Kidney (tissue), 14 donors: ENCODE results near the gene CARD14. TPM values are rescaled to one million over a fixed set of nuclear protein-coding genes. Genes with fewer than 3 reads are reported as not detected.

ENCODE experiments used
- DNase-seq, 5 donors: peaks; one replicate each; pipeline ENCODE4 v3.0.0-alpha.2; 2013 to 2020
- FAIRE-seq: peaks from 2 replicates; lab custom pipeline; 2012; peaks lifted over from hg19 to GRCh38; lab: Jason Lieb, UNC
- H3K27ac ChIP-seq, 2 donors: one replicate each; pipeline ENCODE4 v1.7.0; 2013; ENCODE audit warnings: low read depth in 2 of 2, low read length in 2 of 2, inconsistent platforms in 1 of 2
- H3K27me3 ChIP-seq: one replicate; pipeline ENCODE4 v1.7.1; 2013; ENCODE audit warnings: low read length, inconsistent platforms; ENCODE audit not compliant: control insufficient read depth, insufficient read depth
- H3K36me3 ChIP-seq, 3 donors: one replicate each; pipeline versions ENCODE4 v1.7.0 to v1.7.1; 2013; ENCODE audit warnings: low read length in 3 of 3, control low read depth in 1 of 3, inconsistent platforms in 1 of 3; ENCODE audit not compliant: insufficient read depth in 3 of 3, control insufficient read depth in 2 of 3
- H3K4me1 ChIP-seq, 3 donors: one replicate each; pipeline versions ENCODE4 v1.7.0 to v1.7.1; 2013; ENCODE audit warnings: low read length in 3 of 3, inconsistent platforms in 1 of 3, low read depth in 1 of 3; ENCODE audit not compliant: control insufficient read depth in 2 of 3, insufficient read depth in 2 of 3
- H3K4me3 ChIP-seq, 3 donors: one replicate each; pipeline versions ENCODE4 v1.7.0 to v1.8.1; 2013; ENCODE audit warnings: low read length in 3 of 3, control low read depth in 1 of 3, inconsistent platforms in 1 of 3
- H3K9ac ChIP-seq, 3 donors: one replicate each; pipeline versions ENCODE4 v1.7.0 to v1.7.1; 2013; ENCODE audit warnings: low read length in 3 of 3, control low read depth in 1 of 3, inconsistent platforms in 1 of 3
- H3K9me3 ChIP-seq, 3 donors: one replicate each; pipeline versions ENCODE4 v1.7.0 to v1.7.1; 2013; ENCODE audit warnings: low read length in 3 of 3, control low read depth in 1 of 3, inconsistent platforms in 1 of 3; ENCODE audit not compliant: control insufficient read depth in 2 of 3, insufficient read depth in 1 of 3
- CTCF ChIP-seq: IDR thresholded peaks from 3 replicates; pipeline ENCODE4 v1.5.1; 2012; ENCODE audit warnings: mild to moderate bottlenecking, moderate library complexity, borderline replicate concordance; ENCODE audit not compliant: insufficient read depth; ENCODE audit errors: extremely low read depth
- intact Hi-C: fragments of 100-400 bp; cut with DNase I; formaldehyde crosslinking; loops from one replicate; pipeline ENCODE4 v1.11.1; 2022
- polyA plus RNA-seq: library from polyadenylated mRNA; stranded (reverse); fragments of 350-450 nt; fragmentation: Illumina TruSeq; extraction: RNeasy Lipid Tissue Mini Kit (QIAGEN cat#74804); gene quantifications from one replicate; pipeline ENCODE4 v1.2.3, GENCODE V29; 2014; ENCODE audit warnings: low read depth, low replicate concordance; ENCODE audit not compliant: insufficient read depth
- total RNA-seq: library from RNA; stranded (reverse); fragmentation: NEBNext Ultra II Directional; extraction: Animal tissue kit (Norgen Biotek cat#: 25700); gene quantifications from one replicate; pipeline ENCODE4 v1.2.1, GENCODE V29; 2021
- donor health status: control.
- donor health status: control.
- donor health status: control.
- donor health status: control.
- donor health status: control.
- donor health status: DM: yes; HTN: yes; CAD: no.
- donor health status: Normal renal cell carcinoma (clear cell type).

CARD14 gene
- total and polyA plus RNA-seq, 2 donors from 2014 or later = 0.17 to 1.7 TPM

GRCh38 chr17:80223838-80224497 is 54.1 kb downstream of the CARD14 start:
- peaks cover 0 to 4% (median 0%) of the 10 kb centered on the region in 3 donors for H3K36me3 ChIP-seq
- intact Hi-C loops = no loop called here
- no peak overlapping the region for H3K9ac ChIP-seq
- H3K9me3 ChIP-seq = no peaks in the 10 kb centered on the region
- peaks cover 0 to 12% (median 3%) of the 10 kb centered on the region in 3 donors for H3K4me1 ChIP-seq
- no peak overlapping the region for H3K4me3 ChIP-seq
- TF ChIP-seq CTCF = no peak
- FAIRE-seq (no peak), DNase-seq (peak in 1 of 5 donors; percentile 50)
- no peak overlapping the region for H3K27ac ChIP-seq
- no peaks in the 10 kb centered on the region for H3K27me3 ChIP-seq

GRCh38 chr17:80224683-80225082 is 54.9 kb downstream of the CARD14 start:
- no peak overlapping the region for H3K27ac ChIP-seq
- H3K9ac ChIP-seq = no peak overlapping the region
- H3K4me3 ChIP-seq = no peak overlapping the region
- H3K36me3 ChIP-seq = peaks cover 0 to 4% (median 0%) of the 10 kb centered on the region in 3 donors
- FAIRE-seq (no peak), DNase-seq (peak in 1 of 5 donors; percentile 50)
- H3K4me1 ChIP-seq = peaks cover 0 to 12% (median 3%) of the 10 kb centered on the region in 3 donors
- no peaks in the 10 kb centered on the region for H3K27me3 ChIP-seq
- intact Hi-C loops = no loop called here
- H3K9me3 ChIP-seq = no peaks in the 10 kb centered on the region
- TF ChIP-seq CTCF = no peak

GRCh38 chr17:80225230-80225629 is 55.4 kb downstream of the CARD14 start:
- Histone ChIP-seq H3K27me3 (no peaks in the 10 kb centered on the region), H3K9ac (no peak overlapping the region), H3K4me1 (peaks cover 0 to 12% (median 3%) of the 10 kb centered on the region in 3 donors), H3K36me3 (peaks cover 0 to 4% (median 0%) of the 10 kb centered on the region in 3 donors), H3K4me3 (no peak overlapping the region), H3K9me3 (no peaks in the 10 kb centered on the region), H3K27ac (no peak overlapping the region)
- TF ChIP-seq CTCF = no peak
- FAIRE-seq = no peak
- DNase-seq = peak in 1 of 5 donors; percentile 45
- intact Hi-C loops = no loop called here
